HEK293T (cell line): ENCODE measurements around the gene VEZF1.

Source experiments
- BHLHE40 ChIP-seq: fragments of 450-650 bp; IDR thresholded peaks from 2 replicates; pipeline ENCODE4 v1.6.1; 2016; ENCODE audit warnings: mild to moderate bottlenecking, moderate library complexity, borderline replicate concordance
- ELF4 ChIP-seq: fragments of 450-650 bp; IDR thresholded peaks from 2 replicates; pipeline ENCODE4 v1.6.1; 2017; ENCODE audit warnings: antibody characterized with exemption
- FOXK2 ChIP-seq: fragments of 450-650 bp; IDR thresholded peaks from 2 replicates; pipeline ENCODE4 v1.6.1; 2016; ENCODE audit warnings: mild to moderate bottlenecking
- FOXM1 ChIP-seq: fragments of 450-650 bp; IDR thresholded peaks from 2 replicates; pipeline ENCODE4 v1.6.1; 2017; ENCODE audit warnings: mild to moderate bottlenecking, borderline replicate concordance
- HDGF ChIP-seq: fragments of 450-650 bp; IDR thresholded peaks from 2 replicates; pipeline ENCODE4 v1.6.1; 2017; ENCODE audit warnings: antibody characterized with exemption, borderline replicate concordance
- NFRKB ChIP-seq: fragments of 450-650 bp; IDR thresholded peaks from 2 replicates; pipeline ENCODE4 v1.6.1; 2016; ENCODE audit warnings: mild to moderate bottlenecking, moderate library complexity
- SP1 ChIP-seq: fragments of 450-650 bp; IDR thresholded peaks from 2 replicates; pipeline ENCODE4 v1.6.1; 2017
- SUZ12 ChIP-seq: fragments of 450-650 bp; IDR thresholded peaks from 2 replicates; pipeline ENCODE4 v1.6.1; 2016; ENCODE audit warnings: mild to moderate bottlenecking
- TARDBP ChIP-seq: fragments of 450-650 bp; IDR thresholded peaks from 2 replicates; pipeline ENCODE4 v1.6.1; 2016
- ZNF384 ChIP-seq: fragments of 450-650 bp; IDR thresholded peaks from 2 replicates; pipeline ENCODE4 v1.6.1; 2016

- TF ChIP-seq HDGF (no peak), SUZ12 (no peak), FOXK2 (no peak), BHLHE40 (no peak), TARDBP (no peak), FOXM1 (no peak), SP1 (no peak), ELF4 (no peak), ZNF384 (no peak), NFRKB (no peak)
Observed at GRCh38 chr17:58005728-58006559, 17.9 kb upstream of the VEZF1 start.
